ENCODE results near the gene MRPL20.

The MRPL20 gene

DNA sequence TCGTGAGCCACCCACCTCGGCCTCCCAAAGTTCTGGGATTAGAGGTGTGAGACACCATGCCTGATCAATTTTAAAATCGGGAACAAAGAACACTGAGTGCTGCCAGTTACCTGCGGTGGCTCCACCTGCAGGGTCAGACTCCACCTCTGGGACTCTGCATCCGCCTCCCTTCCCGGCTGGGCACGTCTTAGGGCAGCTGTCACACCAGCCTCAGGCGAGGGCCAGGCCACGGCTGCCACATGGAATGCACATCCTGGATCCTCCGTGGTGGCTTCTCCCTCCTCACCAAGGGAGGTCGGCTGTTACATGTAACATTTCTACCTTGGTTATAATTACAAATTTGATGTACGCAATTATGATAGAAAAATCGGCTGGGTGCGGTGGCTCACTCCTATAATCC, 42.8 kb downstream of the MRPL20 start:
- Histone ChIP-seq H3K27me3 (ENCODE audit: insufficient read depth, low read length) (no peaks in the 10 kb centered on the region; the same call in 1 of the 2 replicates), H3K9me3 (ENCODE audit: low read length) (peaks cover 3% of the 10 kb centered on the region), H3K79me2 (ENCODE audit: insufficient read depth, low read length) (no peaks in the 10 kb centered on the region), H4K20me1 (ENCODE audit: insufficient read depth, low read length) (no peaks in the 10 kb centered on the region), H2AFZ (ENCODE audit: low read length) (no peak overlapping the region), H3F3A (ENCODE audit: insufficient read depth, low read length) (no peaks in the 10 kb centered on the region), H3K36me3 (ENCODE audit: insufficient read depth, low read length) (no peaks in the 10 kb centered on the region), H3K4me1 (ENCODE audit: insufficient read depth, low read length, severe bottlenecking) (no peaks in the 10 kb centered on the region), H3K4me3 (ENCODE audit: low read depth, low read length, poor library complexity, severe bottlenecking) (no peak overlapping the region), H3K4me2 (ENCODE audit: low read length) (no peak overlapping the region), H3K9me2 (ENCODE audit: low read depth, low read length) (no peaks in the 10 kb centered on the region), H3K9ac (ENCODE audit: low read length) (no peak overlapping the region), H3K27ac (ENCODE audit: low read depth, low read length, poor library complexity, severe bottlenecking) (no peak overlapping the region)
- TF ChIP-seq, protein P1, sequence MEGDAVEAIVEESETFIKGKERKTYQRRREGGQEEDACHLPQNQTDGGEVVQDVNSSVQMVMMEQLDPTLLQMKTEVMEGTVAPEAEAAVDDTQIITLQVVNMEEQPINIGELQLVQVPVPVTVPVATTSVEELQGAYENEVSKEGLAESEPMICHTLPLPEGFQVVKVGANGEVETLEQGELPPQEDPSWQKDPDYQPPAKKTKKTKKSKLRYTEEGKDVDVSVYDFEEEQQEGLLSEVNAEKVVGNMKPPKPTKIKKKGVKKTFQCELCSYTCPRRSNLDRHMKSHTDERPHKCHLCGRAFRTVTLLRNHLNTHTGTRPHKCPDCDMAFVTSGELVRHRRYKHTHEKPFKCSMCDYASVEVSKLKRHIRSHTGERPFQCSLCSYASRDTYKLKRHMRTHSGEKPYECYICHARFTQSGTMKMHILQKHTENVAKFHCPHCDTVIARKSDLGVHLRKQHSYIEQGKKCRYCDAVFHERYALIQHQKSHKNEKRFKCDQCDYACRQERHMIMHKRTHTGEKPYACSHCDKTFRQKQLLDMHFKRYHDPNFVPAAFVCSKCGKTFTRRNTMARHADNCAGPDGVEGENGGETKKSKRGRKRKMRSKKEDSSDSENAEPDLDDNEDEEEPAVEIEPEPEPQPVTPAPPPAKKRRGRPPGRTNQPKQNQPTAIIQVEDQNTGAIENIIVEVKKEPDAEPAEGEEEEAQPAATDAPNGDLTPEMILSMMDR (IDR thresholded peaks at IDR 0.05; ENCODE audit: low read length) = no peak
- TF ChIP-seq EZH2 (IDR thresholded peaks at IDR 0.05; ENCODE audit: borderline replicate concordance, low read length) = no peak

DNA sequence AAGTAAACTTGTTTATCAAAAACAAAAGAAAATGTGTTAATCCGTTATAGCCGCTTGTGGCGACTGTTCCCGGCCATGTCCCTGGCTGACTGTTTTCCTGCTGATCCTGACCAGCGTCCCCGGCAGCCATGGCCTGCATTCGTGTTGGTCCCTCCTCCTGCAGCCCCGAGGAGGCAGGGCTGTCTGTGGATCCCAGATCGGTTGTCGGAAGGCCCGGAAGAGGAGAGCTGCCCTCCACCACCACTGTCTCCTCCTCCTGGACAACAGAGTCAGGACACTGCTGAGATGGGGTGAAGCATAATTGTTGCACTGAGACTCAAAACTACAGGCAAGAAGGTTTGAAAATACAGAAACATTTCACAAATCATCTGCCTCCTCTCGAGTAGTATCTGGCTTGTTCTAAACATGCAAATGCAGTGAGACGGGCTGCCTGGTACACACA, 45.1 kb downstream of the MRPL20 start:
- Histone ChIP-seq H3K27ac (ENCODE audit: low read depth, low read length, poor library complexity, severe bottlenecking) (no peak overlapping the region), H2AFZ (ENCODE audit: low read length) (no peak overlapping the region), H3K9ac (ENCODE audit: low read length) (no peak overlapping the region), H3F3A (ENCODE audit: insufficient read depth, low read length) (no peaks in the 10 kb centered on the region), H3K79me2 (ENCODE audit: insufficient read depth, low read length) (no peaks in the 10 kb centered on the region), H3K4me2 (ENCODE audit: low read length) (no peak overlapping the region), H4K20me1 (ENCODE audit: insufficient read depth, low read length) (no peaks in the 10 kb centered on the region), H3K36me3 (ENCODE audit: insufficient read depth, low read length) (no peaks in the 10 kb centered on the region), H3K4me1 (ENCODE audit: insufficient read depth, low read length, severe bottlenecking) (peaks cover 6% of the 10 kb centered on the region), H3K27me3 (ENCODE audit: insufficient read depth, low read length) (peaks cover 7% of the 10 kb centered on the region; the same call in 1 of the 2 replicates), H3K9me2 (ENCODE audit: low read depth, low read length) (no peaks in the 10 kb centered on the region), H3K4me3 (ENCODE audit: low read depth, low read length, poor library complexity, severe bottlenecking) (no peak overlapping the region), H3K9me3 (ENCODE audit: low read length) (peaks cover 3% of the 10 kb centered on the region)
- no peak for TF ChIP-seq EZH2 (IDR thresholded peaks at IDR 0.05; ENCODE audit: borderline replicate concordance, low read length)
- TF ChIP-seq, protein P1 (IDR thresholded peaks at IDR 0.05; ENCODE audit: low read length) = no peak

DNA sequence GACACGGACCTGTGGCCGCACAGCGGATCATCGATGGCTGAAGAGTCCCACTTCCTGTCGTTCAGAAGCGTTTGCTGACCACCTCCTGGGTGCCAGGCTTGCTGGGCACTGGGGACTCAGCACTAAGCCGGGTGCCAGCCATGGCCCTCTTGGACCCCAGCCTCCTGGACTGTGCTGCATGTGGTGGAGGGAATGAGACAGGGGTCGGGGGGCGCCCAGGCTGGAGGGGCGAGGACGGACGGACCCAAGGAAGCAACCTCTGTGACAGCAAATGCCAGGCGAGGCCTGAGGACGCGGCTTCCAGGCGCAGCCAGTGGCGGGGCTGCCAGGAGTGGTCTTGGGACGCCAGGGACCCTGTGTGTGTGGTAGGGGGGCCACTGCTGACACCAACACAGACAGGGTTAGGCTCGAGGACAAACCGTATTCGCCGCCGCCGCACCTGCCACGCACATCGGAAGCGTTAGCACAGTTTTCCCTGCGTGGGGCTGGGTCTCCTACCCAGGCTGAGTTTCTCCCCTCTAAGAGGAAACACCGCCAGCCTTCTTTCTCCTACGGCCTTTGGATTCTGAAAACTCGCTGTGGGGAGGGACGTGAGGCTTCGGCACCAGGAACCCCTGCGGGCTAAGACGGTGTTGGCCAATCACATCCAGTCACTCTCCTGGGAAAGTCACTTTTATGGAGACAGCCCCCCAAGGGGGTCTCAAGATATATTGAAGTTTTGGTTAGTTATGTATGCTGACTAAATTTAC, 45.7 kb downstream of the MRPL20 start:
- H3K36me3 ChIP-seq (ENCODE audit: insufficient read depth, low read length) = no peaks in the 10 kb centered on the region
- H3K27me3 ChIP-seq (ENCODE audit: insufficient read depth, low read length) = peaks cover 7% of the 10 kb centered on the region; the same call in 1 of the 2 replicates
- H3K4me2 ChIP-seq (ENCODE audit: low read length) = no peak overlapping the region
- no peaks in the 10 kb centered on the region for H3K9me2 ChIP-seq (ENCODE audit: low read depth, low read length)
- no peak overlapping the region for H3K4me3 ChIP-seq (ENCODE audit: low read depth, low read length, poor library complexity, severe bottlenecking)
- no peak overlapping the region for H2AFZ ChIP-seq (ENCODE audit: low read length)
- no peaks in the 10 kb centered on the region for H4K20me1 ChIP-seq (ENCODE audit: insufficient read depth, low read length)
- H3F3A ChIP-seq (ENCODE audit: insufficient read depth, low read length) = no peaks in the 10 kb centered on the region
- TF ChIP-seq, protein P1 (IDR thresholded peaks at IDR 0.05; ENCODE audit: low read length) = no peak
- H3K9me3 ChIP-seq (ENCODE audit: low read length) = peaks cover 3% of the 10 kb centered on the region
- H3K79me2 ChIP-seq (ENCODE audit: insufficient read depth, low read length) = no peaks in the 10 kb centered on the region
- no peak overlapping the region for H3K9ac ChIP-seq (ENCODE audit: low read length)
- H3K4me1 ChIP-seq (ENCODE audit: insufficient read depth, low read length, severe bottlenecking) = peaks cover 6% of the 10 kb centered on the region
- H3K27ac ChIP-seq (ENCODE audit: low read depth, low read length, poor library complexity, severe bottlenecking) = no peak overlapping the region

All from OCI-LY1 (cell line).